Glutamatergic neuron (in vitro differentiated cells): ENCODE results near the gene MS4A6E. TPM values are rescaled to one million over a fixed set of nuclear protein-coding genes. Genes with fewer than 3 reads are reported as not detected.

Experiments
- DNase-seq: peaks from one replicate; pipeline ENCODE4 v3.0.0; 2022
- H3K27ac Mint-ChIP-seq: one replicate; pipeline ENCODE4 v1.8.0; 2020; ENCODE audit warnings: mild to moderate bottlenecking, mixed read lengths, inconsistent platforms; ENCODE audit not compliant: unreplicated experiment
- H3K27me3 Mint-ChIP-seq: one replicate; pipeline ENCODE4 v1.8.0; 2020; ENCODE audit warnings: mild to moderate bottlenecking, moderate library complexity, mixed read lengths, inconsistent platforms; ENCODE audit not compliant: unreplicated experiment
- H3K36me3 Mint-ChIP-seq: one replicate; pipeline ENCODE4 v1.8.0; 2020; ENCODE audit warnings: mild to moderate bottlenecking, mixed read lengths, inconsistent platforms; ENCODE audit not compliant: unreplicated experiment
- H3K4me1 Mint-ChIP-seq: one replicate; pipeline ENCODE4 v1.8.0; 2020; ENCODE audit warnings: mild to moderate bottlenecking, low read depth, mixed read lengths, inconsistent platforms; ENCODE audit not compliant: unreplicated experiment
- H3K4me3 Mint-ChIP-seq: one replicate; pipeline ENCODE4 v1.8.0; 2020; ENCODE audit warnings: mild to moderate bottlenecking, mixed read lengths, inconsistent platforms; ENCODE audit not compliant: unreplicated experiment
- H3K9me3 Mint-ChIP-seq: one replicate; pipeline ENCODE4 v1.8.0; 2020; ENCODE audit warnings: mild to moderate bottlenecking, moderate library complexity, mixed read lengths, inconsistent platforms; ENCODE audit not compliant: unreplicated experiment
- total RNA-seq: library from RNA; stranded (reverse); fragmentation: NEBNext Ultra II Directional; extraction: Animal tissue kit (Norgen Biotek cat#: 25700); gene quantifications from one replicate; pipeline ENCODE4 v1.2.1, GENCODE V29; 2021; ENCODE audit not compliant: unreplicated experiment
- TF ChIP-seq, protein P1 (sequence below): fragments of 200-600 bp; sonication (generic); IDR thresholded peaks from one replicate; pipeline ENCODE4 v1.5.0; 2021; ENCODE audit not compliant: partially characterized antibody, unreplicated experiment

The MS4A6E gene
- total RNA-seq, 1 donor from 2014 or later, result not detected

DNA sequence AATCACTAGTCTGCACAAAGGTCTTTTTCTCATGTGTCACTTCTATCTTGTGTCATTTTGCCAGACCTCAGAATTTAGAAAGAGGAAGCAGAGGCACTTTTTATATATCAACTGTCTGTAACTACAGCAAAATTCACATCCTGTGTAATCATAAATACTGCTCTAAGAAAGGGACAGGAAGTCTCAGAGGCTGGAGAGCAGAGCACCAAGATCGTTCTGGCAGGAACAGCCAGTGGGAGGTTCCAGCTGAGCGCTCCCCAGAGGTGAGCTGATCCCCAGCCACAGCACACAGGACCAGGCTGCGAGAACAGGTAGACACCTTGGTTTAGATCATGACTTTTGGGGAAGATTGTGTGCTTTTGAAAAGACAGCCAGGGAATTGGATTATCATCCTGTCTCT lies 51.3 kb downstream of the MS4A6E start, which contains the start of gene MS4A7:
TSS of gene MS4A7 (plus strand) at position 179 of the 400 bp plus-strand sequence. CDS start 4,610 bp downstream, outside the sequence.
- TF ChIP-seq, protein P1, sequence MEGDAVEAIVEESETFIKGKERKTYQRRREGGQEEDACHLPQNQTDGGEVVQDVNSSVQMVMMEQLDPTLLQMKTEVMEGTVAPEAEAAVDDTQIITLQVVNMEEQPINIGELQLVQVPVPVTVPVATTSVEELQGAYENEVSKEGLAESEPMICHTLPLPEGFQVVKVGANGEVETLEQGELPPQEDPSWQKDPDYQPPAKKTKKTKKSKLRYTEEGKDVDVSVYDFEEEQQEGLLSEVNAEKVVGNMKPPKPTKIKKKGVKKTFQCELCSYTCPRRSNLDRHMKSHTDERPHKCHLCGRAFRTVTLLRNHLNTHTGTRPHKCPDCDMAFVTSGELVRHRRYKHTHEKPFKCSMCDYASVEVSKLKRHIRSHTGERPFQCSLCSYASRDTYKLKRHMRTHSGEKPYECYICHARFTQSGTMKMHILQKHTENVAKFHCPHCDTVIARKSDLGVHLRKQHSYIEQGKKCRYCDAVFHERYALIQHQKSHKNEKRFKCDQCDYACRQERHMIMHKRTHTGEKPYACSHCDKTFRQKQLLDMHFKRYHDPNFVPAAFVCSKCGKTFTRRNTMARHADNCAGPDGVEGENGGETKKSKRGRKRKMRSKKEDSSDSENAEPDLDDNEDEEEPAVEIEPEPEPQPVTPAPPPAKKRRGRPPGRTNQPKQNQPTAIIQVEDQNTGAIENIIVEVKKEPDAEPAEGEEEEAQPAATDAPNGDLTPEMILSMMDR, result no peak
- Mint-ChIP-seq H3K4me1 (no peaks in the 10 kb centered on the region), H3K27ac (no peak within 1 kb of the TSS), H3K27me3 (no peaks in the 10 kb centered on the region), H3K4me3 (no peak within 1 kb of the TSS), H3K9me3 (no peaks in the 10 kb centered on the region), H3K36me3 (no peaks in the 10 kb centered on the region)
- no peak for DNase-seq

DNA sequence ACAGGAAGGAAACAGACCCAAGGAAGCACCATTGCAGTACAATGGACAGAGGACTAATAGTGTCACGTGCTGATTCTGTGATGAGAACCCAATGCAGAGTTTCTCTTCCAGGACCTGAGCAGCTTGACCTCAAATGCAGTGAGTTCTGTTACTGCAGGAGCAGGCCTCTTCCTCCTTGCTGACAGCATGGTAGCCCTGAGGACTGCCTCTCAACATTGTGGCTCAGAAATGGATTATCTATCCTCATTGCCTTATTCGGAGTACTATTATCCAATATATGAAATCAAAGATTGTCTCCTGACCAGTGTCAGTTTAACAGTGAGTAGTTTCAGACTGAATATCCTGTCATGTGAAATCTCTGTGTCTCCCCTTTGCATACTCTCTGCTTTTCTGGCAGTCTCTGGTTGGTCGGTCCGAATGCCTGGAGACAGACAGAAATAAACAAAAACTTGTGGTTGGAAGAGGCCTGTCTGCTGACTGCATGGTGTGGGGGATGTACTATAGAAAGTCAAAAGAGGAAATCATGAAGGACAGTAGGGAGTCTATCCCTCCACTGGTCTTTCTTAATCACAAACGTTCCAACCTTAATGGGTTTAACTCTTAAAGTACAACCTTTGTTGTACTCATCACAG lies 62.3 kb downstream of the MS4A6E start:
- Mint-ChIP-seq H3K36me3 (no peaks in the 10 kb centered on the region), H3K9me3 (no peaks in the 10 kb centered on the region), H3K4me1 (no peaks in the 10 kb centered on the region), H3K27ac (no peak overlapping the region), H3K27me3 (no peaks in the 10 kb centered on the region), H3K4me3 (no peak overlapping the region)
- no peak for DNase-seq
- TF ChIP-seq, protein P1, result no peak

DNA sequence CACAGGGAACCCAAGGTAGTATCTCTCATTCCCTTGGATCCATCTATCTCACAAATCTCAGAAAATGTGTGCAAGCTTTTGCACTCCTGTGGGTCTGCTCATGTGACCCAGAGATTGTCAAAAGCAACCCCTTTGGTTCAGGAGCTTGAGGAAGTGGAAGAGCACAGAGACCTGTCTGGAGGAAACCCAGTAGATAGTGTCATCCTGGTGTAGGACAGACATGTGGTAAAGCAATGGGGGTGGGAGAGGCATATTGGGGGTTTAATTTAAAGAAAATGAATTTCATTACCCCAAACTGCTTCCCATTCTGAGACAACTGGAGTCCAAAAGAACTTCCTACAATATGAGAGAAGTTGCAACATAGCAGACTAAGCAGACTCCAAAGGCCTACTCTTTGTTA lies 63.4 kb downstream of the MS4A6E start:
- TF ChIP-seq, protein P1, result no peak
- Mint-ChIP-seq H3K27me3 (no peaks in the 10 kb centered on the region), H3K36me3 (no peaks in the 10 kb centered on the region), H3K4me1 (no peaks in the 10 kb centered on the region), H3K27ac (no peak overlapping the region), H3K9me3 (no peaks in the 10 kb centered on the region), H3K4me3 (no peak overlapping the region)
- DNase-seq, result no peak

Other genes starting within 250 kb of the MS4A6E start
- gene MS4A2, start 238.6 kb upstream of the MS4A6E start, total RNA-seq, result not detected
- not detected for gene MS4A6A, start 144.2 kb upstream of the MS4A6E start, total RNA-seq
- not detected for gene MS4A4E, start 84.1 kb upstream of the MS4A6E start, total RNA-seq
- gene MS4A4A, start 46.6 kb upstream of the MS4A6E start, total RNA-seq, result not detected
- not detected for gene MS4A7, start 51.3 kb downstream of the MS4A6E start, total RNA-seq
- not detected for gene MS4A14, start 69.2 kb downstream of the MS4A6E start, total RNA-seq
- gene MS4A5, start 102.3 kb downstream of the MS4A6E start, total RNA-seq, result not detected
- gene MS4A1, start 128.6 kb downstream of the MS4A6E start, total RNA-seq, result not detected
- not detected for gene MS4A12, start 165.5 kb downstream of the MS4A6E start, total RNA-seq
- gene MS4A13, start 188.1 kb downstream of the MS4A6E start, total RNA-seq, result not detected